Putamen (tissue), 1 donor: Measurements from ENCODE around the gene ACSL1.
"Not testable (repeated sequence)": the region's sequence is repeated elsewhere in the genome, so short reads cannot be mapped to it uniquely, and the experiment has no call there.

Experiments used
- DNase-seq: peaks from one replicate; pipeline ENCODE4 v3.0.0-alpha.2; 2016; ENCODE audit warnings: low spot score

ACSL1 gene

GRCh38 chr4:184755278-184755677 lies 70.5 kb downstream of the ACSL1 start:
- DNase-seq, result no peak

GRCh38 chr4:184752496-184753275 lies 73.1 kb downstream of the ACSL1 start:
- no peak for DNase-seq

- DNase-seq, result no peak
These were observed 74.2 kb downstream of the ACSL1 start for GRCh38 chr4:184751585-184751956.

DNA sequence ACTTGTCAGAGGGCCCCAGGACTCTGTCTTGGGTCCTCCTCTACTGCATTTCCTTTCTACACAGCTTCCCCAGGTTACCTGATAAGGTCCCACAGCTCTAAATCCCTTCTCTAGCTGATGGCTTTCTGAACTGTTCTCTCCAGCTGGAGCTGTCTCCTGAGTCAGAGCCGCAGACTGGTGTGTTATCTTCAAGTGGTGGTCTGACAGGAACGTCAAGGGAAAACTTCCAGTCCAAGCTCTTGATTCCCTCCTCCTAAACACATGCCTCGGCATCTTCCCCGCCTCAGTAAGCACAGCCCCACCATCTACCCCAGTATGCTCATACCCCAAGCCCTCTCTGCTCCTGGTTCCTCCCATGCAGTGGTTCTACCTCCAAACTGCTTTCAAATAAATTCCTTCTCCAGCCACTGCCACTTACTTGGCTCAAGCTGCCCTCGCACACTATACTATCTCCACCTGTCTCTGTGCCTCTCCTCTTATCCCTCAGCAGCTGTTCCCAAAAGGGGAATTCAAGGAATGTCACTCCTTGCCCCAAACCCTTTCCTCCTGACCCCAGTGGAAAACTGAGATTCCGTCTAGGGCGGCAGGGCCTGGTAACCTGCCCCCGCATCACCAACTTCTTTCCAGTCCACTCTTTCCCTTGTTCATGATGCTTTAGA lies 74.7 kb downstream of the ACSL1 start:
- DNase-seq, result no peak

DNA sequence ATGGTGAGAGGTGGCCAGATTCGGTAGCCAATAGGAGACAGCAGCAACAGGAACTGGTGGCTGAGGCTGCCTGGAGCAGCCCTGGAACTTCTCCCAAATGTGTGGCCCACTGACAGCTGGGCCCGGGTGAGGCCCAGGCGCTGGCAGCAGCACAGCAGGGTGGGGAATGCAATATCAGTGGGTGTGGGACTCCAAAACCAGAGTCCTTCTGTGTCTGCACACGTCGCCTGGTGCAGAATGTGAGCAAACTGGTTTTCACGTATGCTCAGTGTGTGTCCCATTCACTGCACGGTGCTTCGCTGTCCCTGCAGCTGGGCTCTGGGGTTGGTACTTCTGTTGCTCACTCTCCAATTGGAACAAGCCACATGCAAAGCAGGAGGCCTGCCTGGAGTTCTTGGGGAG lies 77.5 kb downstream of the ACSL1 start:
- DNase-seq, result no peak

GRCh38 chr4:184747034-184747830 lies 78.5 kb downstream of the ACSL1 start:
- no peak for DNase-seq

DNA sequence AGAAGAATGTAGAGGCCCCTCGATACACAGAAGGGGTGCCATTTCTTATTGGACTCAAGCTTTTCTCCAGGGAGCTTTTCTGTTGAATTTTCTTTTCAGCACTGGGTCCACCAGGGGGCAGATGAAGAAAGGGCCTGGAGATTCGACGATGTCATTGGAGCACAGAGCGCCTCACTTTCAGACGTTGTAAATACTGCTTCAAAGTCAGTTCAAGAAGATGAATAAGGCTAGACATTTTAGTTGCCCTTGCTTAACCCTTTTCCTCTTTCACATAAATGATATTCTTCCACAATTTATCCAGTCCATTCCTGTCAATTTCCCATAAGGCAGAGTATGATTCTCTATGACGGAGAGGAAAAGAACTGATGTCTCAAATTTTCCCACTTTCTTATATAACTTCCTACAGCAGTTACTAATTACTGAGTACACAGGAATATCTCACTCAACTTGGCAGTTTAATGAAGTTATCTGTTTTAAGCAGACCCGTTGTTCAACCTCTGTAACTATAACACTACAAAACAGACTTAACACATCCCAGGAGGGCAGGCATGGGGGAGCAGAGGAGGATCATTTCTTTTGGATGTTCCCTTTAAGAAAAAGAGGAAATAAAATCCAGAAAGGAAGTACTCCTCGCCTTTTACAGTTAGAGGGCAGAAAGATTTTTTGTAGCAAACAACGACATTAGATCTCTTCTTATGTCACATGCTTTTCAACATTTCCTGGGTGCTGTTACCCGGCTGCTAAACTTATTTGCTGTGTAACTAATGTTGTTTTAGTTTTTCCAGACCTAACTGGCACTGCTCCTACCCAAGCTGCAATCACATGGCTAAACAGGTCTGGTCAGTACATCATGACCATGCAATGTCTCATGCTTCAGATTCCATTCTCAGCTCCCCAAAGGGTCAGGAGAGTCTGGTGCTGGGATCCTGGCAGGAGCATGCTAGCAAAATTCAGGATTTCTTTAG lies 79.7 kb downstream of the ACSL1 start:
- DNase-seq, result peak; percentile 73

- no peak for DNase-seq
These were observed 81.5 kb downstream of the ACSL1 start for GRCh38 chr4:184744236-184744635.

DNA sequence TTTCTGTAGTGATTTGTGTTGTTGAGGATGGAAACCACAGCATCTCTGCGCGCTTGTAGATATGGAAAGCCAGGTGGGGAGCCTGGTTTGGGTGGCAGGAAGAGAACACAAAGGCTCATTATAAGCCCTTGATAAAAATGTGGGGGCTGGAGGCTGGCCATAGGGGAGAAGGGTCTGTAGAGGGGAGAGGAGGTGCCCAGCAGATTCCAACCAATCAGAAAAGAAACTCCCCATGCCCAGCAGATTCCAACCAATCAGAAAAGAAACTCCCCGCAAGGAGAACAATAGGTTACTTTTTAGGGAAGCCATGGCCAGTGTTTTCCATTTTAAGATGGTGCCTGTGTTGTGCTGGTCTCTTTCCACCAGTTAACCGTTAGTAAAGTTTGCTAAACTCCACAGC lies 82.1 kb downstream of the ACSL1 start:
- no peak for DNase-seq

- DNase-seq, result not testable (repeated sequence)
These were observed 84.1 kb downstream of the ACSL1 start for GRCh38 chr4:184741651-184742050.

GRCh38 chr4:184740980-184741391 lies 84.8 kb downstream of the ACSL1 start:
- no peak for DNase-seq

DNA sequence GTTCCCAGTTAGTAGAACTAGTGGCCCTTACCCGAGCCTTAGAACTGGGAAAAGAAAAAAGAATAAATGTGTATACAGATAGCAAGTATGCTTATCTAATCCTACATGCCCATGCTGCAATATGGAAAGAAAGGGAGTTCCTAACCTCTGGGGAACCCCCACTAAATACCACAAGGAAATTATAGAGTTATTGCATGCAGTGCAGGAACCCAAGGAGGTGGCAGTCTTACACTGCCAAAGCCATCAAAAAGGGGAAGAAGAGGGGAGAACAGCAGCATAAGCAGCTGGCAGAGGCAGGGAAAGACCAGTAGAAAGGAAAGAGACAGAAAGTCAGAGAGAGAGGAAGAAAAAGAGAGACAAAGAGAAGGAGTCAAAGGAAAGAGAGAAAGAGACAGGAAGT lies 86.2 kb downstream of the ACSL1 start:
- DNase-seq, result not testable (repeated sequence)

- no peak for DNase-seq
These were observed 91.0 kb downstream of the ACSL1 start for GRCh38 chr4:184734758-184735157.

- DNase-seq, result peak; percentile 97
These were observed 91.9 kb downstream of the ACSL1 start, which contains the start of gene CENPU for GRCh38 chr4:184733654-184734524. CENPU (minus strand) TSS chr4:184734096; CDS start chr4:184734062, 34 bp downstream.

GRCh38 chr4:184732126-184732525 lies 93.6 kb downstream of the ACSL1 start:
- no peak for DNase-seq

GRCh38 chr4:184731056-184731455 lies 94.7 kb downstream of the ACSL1 start:
- DNase-seq, result no peak

DNA sequence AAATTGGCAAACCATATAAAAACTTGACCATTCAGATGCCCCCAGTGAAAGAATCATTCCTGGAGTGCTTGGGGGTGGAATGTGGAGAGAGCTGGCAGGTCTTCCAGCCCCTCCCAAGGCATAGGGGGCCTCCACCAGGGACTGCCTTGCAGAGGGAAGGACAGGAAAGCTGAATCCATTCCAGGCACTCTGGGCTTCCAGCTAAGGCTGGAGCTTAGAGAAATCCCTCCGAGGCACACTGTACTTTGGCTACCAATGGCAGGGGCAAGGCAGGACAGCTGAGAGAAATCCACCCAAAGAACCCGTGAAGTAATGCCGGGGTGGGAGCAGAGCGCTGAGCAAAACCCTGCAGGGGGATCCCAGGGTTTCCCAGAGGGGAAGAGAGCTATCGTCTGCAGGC lies 95.8 kb downstream of the ACSL1 start:
- DNase-seq, result no peak

DNA sequence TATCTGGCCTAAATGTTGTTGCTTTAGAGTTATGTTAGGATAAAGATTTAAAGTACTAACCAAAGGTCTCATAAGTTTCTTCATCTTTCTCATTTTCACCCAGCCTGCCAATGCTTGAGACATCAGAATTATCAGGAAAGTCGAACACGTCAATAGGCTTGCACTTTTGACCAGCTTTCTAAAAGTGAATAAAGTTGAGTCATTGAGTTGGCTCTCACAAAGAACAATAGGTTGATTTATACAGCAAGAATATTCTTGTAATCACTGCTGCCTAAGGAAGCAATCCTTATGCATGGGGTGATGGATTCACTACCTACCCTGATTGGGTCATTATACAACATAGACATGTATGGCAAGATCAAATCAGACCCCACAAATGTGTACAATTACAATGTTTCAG lies 96.9 kb downstream of the ACSL1 start:
- no peak for DNase-seq

GRCh38 chr4:184727430-184727829 lies 98.3 kb downstream of the ACSL1 start:
- DNase-seq, result no peak

DNA sequence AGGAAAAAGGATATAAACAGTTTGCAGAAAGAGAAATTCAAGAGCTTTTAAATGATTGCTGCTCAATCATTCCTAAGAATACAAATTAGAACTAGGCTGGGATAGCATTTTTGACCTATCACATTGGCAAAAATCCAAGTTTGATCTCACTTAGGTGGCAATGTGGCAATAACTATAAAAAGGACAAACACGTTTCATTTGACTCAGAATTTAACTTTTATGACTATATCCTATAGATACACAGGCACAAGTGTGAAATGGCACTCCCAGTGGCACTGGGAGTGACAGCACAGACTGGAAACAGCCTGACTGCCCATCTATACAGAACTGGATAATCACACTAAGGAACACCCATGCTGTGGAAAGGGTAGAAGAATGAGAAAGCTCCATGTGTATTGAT lies 103.0 kb downstream of the ACSL1 start:
- DNase-seq, result no peak

- no peak for DNase-seq
These were observed 104.5 kb downstream of the ACSL1 start for GRCh38 chr4:184721254-184721653.
